ENCODE measurements around the gene NACC2. TPM values are rescaled to one million over a fixed set of nuclear protein-coding genes. Genes with fewer than 3 reads are reported as not detected.

NACC2 gene
- total RNA-seq, 2 donors from 2014 or later: 69.2 to 79.7 TPM

- ATAC-seq (ENCODE audit: insufficient number of reproducible peaks, low FRiP score, low read depth): no peak
- TF ChIP-seq, protein P1, sequence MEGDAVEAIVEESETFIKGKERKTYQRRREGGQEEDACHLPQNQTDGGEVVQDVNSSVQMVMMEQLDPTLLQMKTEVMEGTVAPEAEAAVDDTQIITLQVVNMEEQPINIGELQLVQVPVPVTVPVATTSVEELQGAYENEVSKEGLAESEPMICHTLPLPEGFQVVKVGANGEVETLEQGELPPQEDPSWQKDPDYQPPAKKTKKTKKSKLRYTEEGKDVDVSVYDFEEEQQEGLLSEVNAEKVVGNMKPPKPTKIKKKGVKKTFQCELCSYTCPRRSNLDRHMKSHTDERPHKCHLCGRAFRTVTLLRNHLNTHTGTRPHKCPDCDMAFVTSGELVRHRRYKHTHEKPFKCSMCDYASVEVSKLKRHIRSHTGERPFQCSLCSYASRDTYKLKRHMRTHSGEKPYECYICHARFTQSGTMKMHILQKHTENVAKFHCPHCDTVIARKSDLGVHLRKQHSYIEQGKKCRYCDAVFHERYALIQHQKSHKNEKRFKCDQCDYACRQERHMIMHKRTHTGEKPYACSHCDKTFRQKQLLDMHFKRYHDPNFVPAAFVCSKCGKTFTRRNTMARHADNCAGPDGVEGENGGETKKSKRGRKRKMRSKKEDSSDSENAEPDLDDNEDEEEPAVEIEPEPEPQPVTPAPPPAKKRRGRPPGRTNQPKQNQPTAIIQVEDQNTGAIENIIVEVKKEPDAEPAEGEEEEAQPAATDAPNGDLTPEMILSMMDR (IDR thresholded peaks at IDR 0.05): no peak
- Histone ChIP-seq H3K27me3 (replicated peaks; ENCODE audit: insufficient read depth) (no peaks in the 10 kb centered on the region), H3K4me1 (ENCODE audit: control insufficient read depth in 1 of 2, low read depth in 2 of 2) (peaks cover 3 to 6% of the 10 kb centered on the region in 2 donors), H3K36me3 (no peaks in the 10 kb centered on the region), H3K4me3 (no peak overlapping the region), H3K9me3 (no peaks in the 10 kb centered on the region), H3K27ac (no peak overlapping the region)
- no peak for DNase-seq (ENCODE audit: low spot score)
These were observed 129.8 kb downstream of the NACC2 start for GRCh38 chr9:135965124-135965756.

GRCh38 chr9:135963938-135964337, 131.2 kb downstream of the NACC2 start:
- TF ChIP-seq, protein P1 (IDR thresholded peaks at IDR 0.05): no peak
- H3K27me3 ChIP-seq (replicated peaks; ENCODE audit: insufficient read depth): no peaks in the 10 kb centered on the region
- no peak overlapping the region for H3K4me3 ChIP-seq
- DNase-seq (ENCODE audit: low spot score): no peak
- no peak overlapping the region for H3K27ac ChIP-seq
- no peaks in the 10 kb centered on the region for H3K9me3 ChIP-seq
- H3K36me3 ChIP-seq: no peaks in the 10 kb centered on the region
- peaks cover 3 to 17% of the 10 kb centered on the region in 2 donors for H3K4me1 ChIP-seq (ENCODE audit: control insufficient read depth in 1 of 2, low read depth in 2 of 2)
- ATAC-seq (ENCODE audit: insufficient number of reproducible peaks, low FRiP score, low read depth): no peak

DNA sequence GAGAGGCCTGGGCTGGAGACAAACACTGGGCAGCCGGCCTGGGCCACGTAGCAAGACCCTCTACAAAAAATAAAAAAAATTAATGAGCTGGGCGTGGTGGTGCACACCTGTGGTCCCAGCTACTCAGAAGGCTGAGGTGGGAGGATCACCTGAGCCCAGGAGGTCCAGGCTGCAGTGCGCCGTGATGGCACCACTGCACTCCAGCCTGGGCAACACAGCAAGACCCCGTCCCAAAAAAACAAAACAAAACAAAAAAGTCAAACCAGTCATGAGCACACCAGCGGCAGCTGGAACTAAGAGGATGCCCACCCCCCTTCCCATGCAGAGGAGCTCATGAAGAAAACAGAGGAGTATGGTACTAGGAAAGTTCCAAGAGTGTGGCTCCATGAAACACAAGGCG, 131.8 kb downstream of the NACC2 start:
- peaks cover 3 to 17% of the 10 kb centered on the region in 2 donors for H3K4me1 ChIP-seq (ENCODE audit: control insufficient read depth in 1 of 2, low read depth in 2 of 2)
- ATAC-seq (ENCODE audit: insufficient number of reproducible peaks, low FRiP score, low read depth): no peak
- no peak for DNase-seq (ENCODE audit: low spot score)

GRCh38 chr9:135962696-135963307, 132.3 kb downstream of the NACC2 start:
- no peak overlapping the region for H3K27ac ChIP-seq
- H3K27me3 ChIP-seq (replicated peaks; ENCODE audit: insufficient read depth): no peaks in the 10 kb centered on the region
- H3K36me3 ChIP-seq: no peaks in the 10 kb centered on the region
- ATAC-seq (ENCODE audit: insufficient number of reproducible peaks, low FRiP score, low read depth) (no peak), DNase-seq (ENCODE audit: low spot score) (no peak)
- H3K4me3 ChIP-seq: no peak overlapping the region
- TF ChIP-seq, protein P1 (IDR thresholded peaks at IDR 0.05): no peak
- H3K9me3 ChIP-seq: no peaks in the 10 kb centered on the region
- peaks cover 3 to 17% of the 10 kb centered on the region in 2 donors for H3K4me1 ChIP-seq (ENCODE audit: control insufficient read depth in 1 of 2, low read depth in 2 of 2)

More for the DNA sequence above, 131.8 kb downstream of the NACC2 start:
- Histone ChIP-seq H3K4me3 (no peak overlapping the region), H3K9me3 (no peaks in the 10 kb centered on the region), H3K27ac (no peak overlapping the region), H3K27me3 (replicated peaks; ENCODE audit: insufficient read depth) (no peaks in the 10 kb centered on the region), H3K36me3 (no peaks in the 10 kb centered on the region)
- TF ChIP-seq, protein P1 (IDR thresholded peaks at IDR 0.05): no peak

DNA sequence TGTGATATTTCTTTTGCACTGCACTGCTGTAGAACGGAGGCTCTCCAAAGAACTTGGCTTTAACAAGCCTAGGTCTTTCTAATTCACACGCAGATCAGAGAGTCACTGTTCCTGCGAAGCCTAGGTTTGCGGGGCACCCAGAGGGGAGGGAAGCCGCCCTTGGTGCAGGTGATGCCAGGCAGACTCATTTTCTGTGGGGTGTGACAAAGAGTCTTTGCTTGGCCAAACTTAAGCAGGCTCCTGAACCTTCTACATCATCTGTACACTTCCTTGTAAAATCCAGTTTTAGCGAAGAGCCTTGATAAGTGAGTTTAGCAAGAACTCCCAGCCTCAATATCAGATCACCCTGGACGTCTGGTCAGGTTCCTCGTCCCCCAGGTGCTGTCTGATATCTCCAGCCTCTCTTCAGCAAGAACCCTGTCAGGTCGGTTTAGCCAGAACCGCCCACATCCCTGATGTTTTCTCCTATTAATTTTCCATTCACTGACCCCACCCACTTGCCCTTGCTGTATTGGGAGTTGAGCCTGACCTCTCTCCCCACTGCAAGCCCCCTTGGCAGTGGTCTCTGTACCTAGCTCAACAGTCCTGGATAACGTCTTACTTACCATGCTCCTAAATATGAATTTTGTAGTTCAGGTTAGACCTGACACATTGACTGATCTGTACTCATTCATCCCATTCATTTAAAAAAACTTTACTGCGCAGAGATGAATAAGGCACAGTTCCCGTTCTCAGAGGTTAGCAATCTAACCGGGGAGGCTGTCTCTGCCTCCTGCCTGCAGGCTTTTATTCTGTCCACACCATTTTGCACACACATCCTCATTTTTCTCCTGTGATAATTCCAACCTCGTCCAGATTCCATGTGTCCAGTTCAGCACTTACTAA, 133.0 kb downstream of the NACC2 start:
- Histone ChIP-seq H3K27me3 (replicated peaks; ENCODE audit: insufficient read depth) (no peaks in the 10 kb centered on the region), H3K4me1 (ENCODE audit: control insufficient read depth in 1 of 2, low read depth in 2 of 2) (peaks cover 3 to 17% of the 10 kb centered on the region in 2 donors), H3K4me3 (peak overlapping the region; percentile 52), H3K27ac (no peak overlapping the region), H3K9me3 (no peaks in the 10 kb centered on the region), H3K36me3 (no peaks in the 10 kb centered on the region)
- ATAC-seq (ENCODE audit: insufficient number of reproducible peaks, low FRiP score, low read depth) (no peak), DNase-seq (ENCODE audit: low spot score) (no peak)
- TF ChIP-seq, protein P1 (IDR thresholded peaks at IDR 0.05): no peak

Data from thoracic aorta (tissue), 2 donors.